Endothelial cell of umbilical vein (primary cell): ENCODE measurements around the gene TPSB2. TPM values are rescaled to one million over a fixed set of nuclear protein-coding genes. Genes with fewer than 3 reads are reported as not detected.

Experiments used
- BruUV-seq: library from RNA; stranded (reverse); fragments of 400-500 nt; replicated peaks from 2 replicates; lab custom pipeline; 2021; lab: Mats Ljungman, UMichigan
- CTCF ChIA-PET: fragments of 300-600, 350-600 bp; sonication (Branson Sonifier 250); formaldehyde crosslinking; loops from one replicate; lab custom pipeline; 2021; ENCODE audit warnings: antibody characterized with exemption, inconsistent platforms; lab: Charles Lee
- POLR2A ChIA-PET: fragments of 300-600, 350-600 bp; sonication (Branson Sonifier 250); formaldehyde crosslinking; loops from one replicate; lab custom pipeline; 2021; ENCODE audit warnings: antibody characterized with exemption, inconsistent platforms; lab: Charles Lee
- DNase-seq: peaks from one replicate; pipeline ENCODE4 v3.0.0-alpha.2; 2011; ENCODE audit warnings: low read depth, low spot score
- FAIRE-seq: peaks from 2 replicates; lab custom pipeline; 2011; peaks lifted over from hg19 to GRCh38; lab: Jason Lieb, UNC
- H2AFZ ChIP-seq: 2 replicates; pipeline ENCODE4 v1.6.0; 2012; ENCODE audit warnings: low read depth, low read length, control low read depth, inconsistent platforms
- H3K27ac ChIP-seq: 2 replicates; pipeline ENCODE4 v1.5.1; 2011; ENCODE audit warnings: low read depth, mild to moderate bottlenecking, control low read depth, low read length, moderate library complexity; ENCODE audit not compliant: insufficient read depth
- H3K27me3 ChIP-seq, 2 experiments: 2 replicates each; pipeline versions ENCODE4 v1.6.0 to v1.6.1; 2011; ENCODE audit warnings: low read length in 2 of 2, mixed read lengths in 1 of 2; ENCODE audit not compliant: control insufficient read depth in 2 of 2, insufficient read depth in 2 of 2
- H3K36me3 ChIP-seq, 2 experiments: 2 replicates in 1 of 2; 3 replicates in 1 of 2; pipeline ENCODE4 v1.5.1; 2011; ENCODE audit warnings: low read length in 2 of 2, mild to moderate bottlenecking in 1 of 2, moderate library complexity in 1 of 2; ENCODE audit not compliant: control insufficient read depth in 2 of 2, insufficient read depth in 2 of 2; ENCODE audit errors: extremely low read depth in 1 of 2
- H3K4me1 ChIP-seq: 3 replicates; pipeline ENCODE4 v1.5.1; 2011; ENCODE audit warnings: mild to moderate bottlenecking, low read length; ENCODE audit not compliant: control insufficient read depth, insufficient read depth; ENCODE audit errors: extremely low read depth
- H3K4me2 ChIP-seq: 2 replicates; pipeline ENCODE4 v1.6.1; 2011; ENCODE audit warnings: low read length, control low read depth, mixed read lengths; ENCODE audit not compliant: insufficient read depth
- H3K4me3 ChIP-seq, 3 experiments: fragments of 200-600 bp in 1 of 3; sonication (generic), shearing (Covaris generic) in 1 of 3; replicated peaks in 1 of 3; 2 replicates each; pipeline ENCODE4 v1.5.1; 2011 to 2016; ENCODE audit warnings: control low read depth in 3 of 3, low read length in 3 of 3, mild to moderate bottlenecking in 2 of 3, inconsistent platforms in 1 of 3, low read depth in 1 of 3, moderate library complexity in 1 of 3; ENCODE audit not compliant: insufficient read depth in 1 of 3
- H3K79me2 ChIP-seq: 2 replicates; pipeline ENCODE4 v1.6.0; 2012; ENCODE audit warnings: low read length, inconsistent platforms; ENCODE audit not compliant: control insufficient read depth, insufficient read depth
- H3K9ac ChIP-seq: replicated peaks from 2 replicates; pipeline ENCODE3; 2011; ENCODE audit warnings: low read length, control low read depth; ENCODE audit not compliant: insufficient read depth; ENCODE audit errors: extremely low read depth
- H3K9me1 ChIP-seq: replicated peaks from 3 replicates; pipeline ENCODE4 v1.6.0; 2011; ENCODE audit warnings: mild to moderate bottlenecking, low read length; ENCODE audit not compliant: control insufficient read depth, insufficient read depth; ENCODE audit errors: extremely low read depth
- H3K9me3 ChIP-seq: replicated peaks from 2 replicates; pipeline ENCODE4 v1.5.1; 2012; ENCODE audit warnings: low read length, inconsistent platforms; ENCODE audit not compliant: control insufficient read depth, insufficient read depth
- H4K20me1 ChIP-seq: replicated peaks from 2 replicates; pipeline ENCODE3; 2011; ENCODE audit warnings: mild to moderate bottlenecking, low read length; ENCODE audit not compliant: control insufficient read depth, insufficient read depth; ENCODE audit errors: extremely low read depth
- CTCF ChIP-seq, 2 donors: IDR thresholded peaks; 1 replicate in 1 of 2; 2 replicates in 1 of 2; pipeline ENCODE4 v1.5.1; 2011; ENCODE audit warnings: low read length in 2 of 2, mild to moderate bottlenecking in 2 of 2, moderate library complexity in 2 of 2, control low read depth in 1 of 2, inconsistent platforms in 1 of 2, low read depth in 1 of 2; ENCODE audit not compliant: insufficient read depth in 1 of 2; ENCODE audit errors: extremely low read depth in 1 of 2
- EZH2 ChIP-seq: IDR thresholded peaks from 2 replicates; pipeline ENCODE4 v1.6.1; 2012; ENCODE audit warnings: borderline replicate concordance, low read depth, mild to moderate bottlenecking, moderate library complexity, low read length, inconsistent platforms; ENCODE audit not compliant: severe bottlenecking
- FOS ChIP-seq: IDR thresholded peaks from 2 replicates; pipeline ENCODE4 v1.6.1; 2011; ENCODE audit warnings: mild to moderate bottlenecking, low read length, moderate library complexity, borderline replicate concordance; ENCODE audit not compliant: insufficient read depth
- GATA2 ChIP-seq: IDR thresholded peaks from 2 replicates; pipeline ENCODE4 v1.7.0; 2011; ENCODE audit warnings: low read depth, mild to moderate bottlenecking, moderate library complexity, mixed read lengths, low read length; ENCODE audit not compliant: insufficient read length, insufficient read depth
- JUN ChIP-seq: IDR thresholded peaks from 2 replicates; pipeline ENCODE4 v1.6.1; 2011; ENCODE audit warnings: borderline replicate concordance, low read depth; ENCODE audit not compliant: insufficient read length, insufficient read depth
- MAX ChIP-seq: IDR thresholded peaks from 2 replicates; pipeline ENCODE4 v1.6.1; 2011; ENCODE audit not compliant: insufficient read depth, insufficient read length
- MYC ChIP-seq: IDR thresholded peaks from one replicate; pipeline ENCODE4 v1.6.1; 2011; ENCODE audit warnings: mild to moderate bottlenecking, low read depth, low read length
- POLR2A ChIP-seq: IDR thresholded peaks from 2 replicates; pipeline ENCODE4 v1.6.1; 2012; ENCODE audit warnings: low read depth, mild to moderate bottlenecking, control low read depth, low read length
- POLR2AphosphoS5 ChIP-seq: IDR thresholded peaks from 2 replicates; pipeline ENCODE4 v1.6.1; 2012; ENCODE audit warnings: low read depth, mild to moderate bottlenecking, control low read depth, low read length, moderate library complexity; ENCODE audit not compliant: insufficient read depth
- dilution Hi-C: fragments of 300-500 bp; cut with MboI; formaldehyde crosslinking; loops from one replicate; pipeline ENCODE4 v1.15.0; 2019; ENCODE audit warnings: low sequenced_read_pairs; ENCODE audit not compliant: extremely low pct_ligation_motif_present
- intact Hi-C: fragments of 100-400 bp; cut with micrococcal nuclease; formaldehyde crosslinking; loops from one replicate; pipeline ENCODE4 v1.10.0; 2022
- polyA plus RNA-seq, 4 experiments: library from polyadenylated mRNA; depleted of rRNA in 3 of 4; stranded (reverse) in 3 of 4; unstranded in 1 of 4; fragments of >200 nt; gene quantifications; 2 replicates each; pipeline versions ENCODE4 v1.2.1 to v1.2.3, GENCODE V29; 2011 to 2012; ENCODE audit warnings: missing spikeins in 1 of 4
- total RNA-seq: library from RNA; stranded (reverse); gene quantifications from 2 replicates; pipeline ENCODE4 v1.2.3, GENCODE V29; 2021

Gene TPSB2
- total and polyA plus RNA-seq, 2 donors (not counting 3 experiments of a cell fraction or from before 2014, with no cell fraction given) = not detected

- no peaks in the 10 kb centered on the region for H3K9me1 ChIP-seq
- no peak overlapping the region for H3K9ac ChIP-seq
- intact Hi-C loops (no loop called here), dilution Hi-C loops (no loop called here)
- DNase-seq (no peak), FAIRE-seq (no peak)
- no peaks in the 10 kb centered on the region for H3K9me3 ChIP-seq
- H3K4me1 ChIP-seq = no peaks in the 10 kb centered on the region
- H3K27me3 ChIP-seq = no peaks in the 10 kb centered on the region
- H3K36me3 ChIP-seq = no peaks in the 10 kb centered on the region
- H3K4me3 ChIP-seq = no peak overlapping the region
- H3K4me2 ChIP-seq = no peak overlapping the region
- POLR2A ChIA-PET = no interaction called here
- TF ChIP-seq MYC (no peak), MAX (no peak), FOS (no peak), GATA2 (no peak), POLR2AphosphoS5 (no peak), EZH2 (no peak), JUN (no peak), POLR2A (no peak), CTCF (IDR thresholded peaks at IDR 0.05; ENCODE audit: extremely low read depth in 1 of 2, insufficient read depth in 1 of 2, low read depth in 1 of 2, low read length in 2 of 2) (no peak)
- H3K27ac ChIP-seq = no peak overlapping the region
- no TSS peak for BruUV-seq
- H3K79me2 ChIP-seq = no peaks in the 10 kb centered on the region
- CTCF ChIA-PET = interaction anchor here (0.6 to 1.4 kb wide), 2 partner anchors 12 to 627 kb away, joined by 3 read pairs; no protein-coding TSS in a partner anchor
- no peak overlapping the region for H2AFZ ChIP-seq
- H4K20me1 ChIP-seq = no peaks in the 10 kb centered on the region
Observed at GRCh38 chr16:1274767-1275166, 44.8 kb upstream of the TPSB2 start.
